HG03565 (cell line): ENCODE results near the gene UBAC2.
A peak's percentile ranks its signal among the peaks of the same experiment; 100 is the strongest.
"Not testable (repeated sequence)": the region's sequence is repeated elsewhere in the genome, so short reads cannot be mapped to it uniquely, and the experiment has no call there.

Experiments used
- ATAC-seq: cut with Tn5 transposase; IDR thresholded peaks from one replicate; pipeline ENCODE4 v1.9.1; 2021; ENCODE audit warnings: mild to moderate bottlenecking, moderate library complexity; ENCODE audit not compliant: unreplicated experiment

UBAC2 gene

GRCh38 chr13:99211421-99212035, 10.9 kb downstream of the UBAC2 start:
- ATAC-seq: no peak

DNA sequence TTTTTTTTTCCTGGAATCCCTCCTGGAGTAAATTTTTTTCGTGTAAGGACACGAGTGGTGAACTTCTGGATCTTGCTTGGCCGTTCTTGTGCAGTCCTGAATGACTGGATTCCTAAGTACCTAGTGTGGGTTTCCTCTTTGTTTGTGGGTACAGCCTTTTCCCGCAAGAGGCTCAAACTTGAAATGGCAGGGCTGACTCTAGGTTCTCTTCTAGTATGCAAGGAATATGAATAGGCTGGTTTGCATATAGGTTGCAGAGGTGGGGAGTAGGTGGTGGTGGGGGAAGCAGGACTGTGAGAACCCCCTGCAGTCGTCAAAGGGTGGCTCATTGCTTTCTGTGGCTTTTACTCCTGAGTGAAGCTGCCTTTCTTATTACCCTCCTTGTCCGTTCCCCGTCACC, 13.6 kb downstream of the UBAC2 start:
- ATAC-seq: peak; percentile 67

GRCh38 chr13:99214731-99215130, 14.1 kb downstream of the UBAC2 start:
- ATAC-seq: no peak

DNA sequence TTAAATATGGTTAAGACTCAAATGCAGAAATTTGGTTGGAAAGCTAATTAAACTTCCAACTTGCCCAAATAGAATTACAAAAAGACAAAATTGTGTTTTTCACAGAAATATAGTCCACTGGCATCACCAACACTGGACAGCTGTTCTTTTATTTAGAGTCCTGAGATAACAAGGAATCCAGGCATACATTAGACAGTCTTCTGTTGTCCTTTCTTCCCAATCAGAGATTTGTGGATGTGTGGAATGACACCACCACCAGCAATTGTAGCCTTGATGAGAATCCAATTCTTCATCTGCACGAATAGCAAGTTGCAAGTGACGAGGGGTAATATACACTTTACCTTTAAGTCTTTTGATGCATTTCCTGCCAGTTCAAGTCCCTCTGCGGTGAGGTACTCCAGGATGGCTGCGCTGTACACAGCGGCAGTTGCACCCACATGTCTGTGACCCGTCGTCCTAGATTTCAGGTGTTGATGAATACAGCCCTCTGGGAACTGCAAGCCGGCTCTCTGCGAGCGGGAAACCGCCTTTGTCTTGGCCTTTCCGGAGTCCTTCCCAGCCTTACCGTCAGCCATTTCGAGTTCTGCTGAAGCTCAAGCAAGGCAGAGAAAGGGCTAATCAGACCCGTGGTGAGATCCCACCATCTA, 14.7 kb downstream of the UBAC2 start:
- no peak for ATAC-seq

- ATAC-seq: no peak
These were observed 16.9 kb downstream of the UBAC2 start for GRCh38 chr13:99217461-99218110.

- ATAC-seq: no peak
These were observed 17.5 kb downstream of the UBAC2 start for GRCh38 chr13:99218126-99218525.

- no peak for ATAC-seq
These were observed 17.9 kb downstream of the UBAC2 start for GRCh38 chr13:99218545-99218944.

DNA sequence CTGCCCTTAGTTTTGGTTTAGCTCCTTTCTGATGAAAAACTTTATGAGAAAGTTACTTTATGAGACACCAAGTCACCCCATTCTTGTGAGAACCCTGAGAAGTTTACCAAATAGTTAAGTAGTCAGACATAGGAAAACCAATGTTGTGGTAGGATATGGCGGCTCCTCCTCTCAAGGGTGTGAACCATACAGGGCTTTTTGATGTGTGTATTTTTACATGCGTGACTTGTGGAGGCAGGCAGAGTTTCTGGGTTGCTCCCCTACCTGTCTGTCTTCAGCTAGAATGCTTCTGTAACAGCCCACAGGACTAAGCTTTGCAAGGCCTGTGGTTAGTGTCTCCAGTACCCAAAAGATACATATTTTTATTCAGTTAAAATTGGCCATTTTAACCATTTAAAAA, 18.3 kb downstream of the UBAC2 start:
- peak; percentile 54 for ATAC-seq

DNA sequence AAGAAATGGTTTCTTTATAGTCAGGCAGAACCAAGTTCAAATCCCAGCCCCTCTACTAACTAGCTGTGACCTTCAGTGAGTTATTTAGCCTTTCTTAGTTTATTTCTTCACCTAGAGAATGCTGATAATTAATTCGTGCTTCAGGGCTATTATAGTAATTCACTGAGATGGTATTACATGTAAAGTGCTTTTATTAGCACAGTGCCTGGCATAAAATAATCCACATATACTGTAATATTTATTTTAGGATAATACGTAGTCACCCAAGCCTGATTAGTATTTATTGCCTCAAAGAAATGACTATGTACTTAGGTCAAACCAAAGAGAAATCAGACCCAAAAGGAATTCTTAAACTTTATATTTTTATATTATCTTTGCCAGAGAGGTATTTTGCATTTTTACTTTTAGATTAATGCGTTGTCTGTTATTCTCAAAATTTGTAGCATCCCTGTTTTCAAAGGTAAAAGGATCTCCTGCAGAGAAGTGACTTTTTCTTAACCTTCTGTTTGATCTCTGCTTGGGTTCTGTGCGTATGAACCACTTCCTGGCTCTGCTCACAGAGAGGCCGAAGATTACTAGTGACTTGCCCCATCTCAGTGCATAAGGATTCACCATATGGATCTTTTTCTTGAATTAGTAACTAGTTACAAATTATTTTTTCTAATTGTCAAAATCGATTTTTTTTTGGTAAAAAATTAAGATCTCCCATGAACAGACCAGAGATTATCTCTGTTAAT, 19.7 kb downstream of the UBAC2 start:
- no peak for ATAC-seq

GRCh38 chr13:99221567-99222239, 21.0 kb downstream of the UBAC2 start:
- ATAC-seq: no peak

- ATAC-seq: no peak
These were observed 22.9 kb downstream of the UBAC2 start for GRCh38 chr13:99223587-99223986.

DNA sequence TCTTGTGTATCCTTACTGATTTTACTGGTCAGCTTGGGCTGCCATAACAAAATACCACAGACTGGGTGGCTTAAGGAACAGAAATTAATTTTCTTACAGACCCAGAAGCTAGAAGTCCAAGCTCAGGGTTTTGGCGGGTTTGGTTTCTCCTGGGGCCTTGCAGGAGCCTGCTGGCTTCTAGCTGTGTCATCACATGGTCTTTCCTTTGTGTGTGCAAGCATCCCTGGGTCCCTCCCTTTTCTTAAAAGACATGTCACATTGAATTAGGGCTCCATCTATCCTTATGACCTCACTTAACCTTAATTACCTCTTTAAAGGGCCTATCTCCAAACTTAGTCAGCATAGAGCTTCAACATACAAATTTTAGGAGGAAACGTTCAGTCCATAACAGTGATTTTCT, 23.4 kb downstream of the UBAC2 start:
- no peak for ATAC-seq

- no peak for ATAC-seq
These were observed 24.4 kb downstream of the UBAC2 start for GRCh38 chr13:99225078-99225477.

DNA sequence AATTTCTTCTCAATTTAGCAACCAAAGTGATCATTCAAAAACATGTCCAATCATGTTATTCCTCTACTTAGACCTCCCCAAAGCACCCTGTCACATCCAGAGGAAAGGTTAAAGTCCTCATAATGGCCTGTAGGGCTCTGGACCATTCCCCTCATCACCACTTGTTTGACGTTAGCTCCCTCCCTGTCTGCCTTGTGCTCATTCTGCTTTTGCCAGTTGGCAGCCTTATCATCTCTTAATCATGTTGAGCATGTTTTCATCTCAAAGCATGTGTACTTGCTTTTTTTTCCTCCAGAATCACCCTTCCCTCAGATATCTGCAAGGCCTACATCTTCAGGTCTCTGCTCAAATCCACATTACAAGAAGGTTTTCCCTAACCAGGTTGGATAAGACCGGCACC, 25.9 kb downstream of the UBAC2 start:
- ATAC-seq: no peak

GRCh38 chr13:99227331-99227900, 26.8 kb downstream of the UBAC2 start:
- no peak for ATAC-seq

DNA sequence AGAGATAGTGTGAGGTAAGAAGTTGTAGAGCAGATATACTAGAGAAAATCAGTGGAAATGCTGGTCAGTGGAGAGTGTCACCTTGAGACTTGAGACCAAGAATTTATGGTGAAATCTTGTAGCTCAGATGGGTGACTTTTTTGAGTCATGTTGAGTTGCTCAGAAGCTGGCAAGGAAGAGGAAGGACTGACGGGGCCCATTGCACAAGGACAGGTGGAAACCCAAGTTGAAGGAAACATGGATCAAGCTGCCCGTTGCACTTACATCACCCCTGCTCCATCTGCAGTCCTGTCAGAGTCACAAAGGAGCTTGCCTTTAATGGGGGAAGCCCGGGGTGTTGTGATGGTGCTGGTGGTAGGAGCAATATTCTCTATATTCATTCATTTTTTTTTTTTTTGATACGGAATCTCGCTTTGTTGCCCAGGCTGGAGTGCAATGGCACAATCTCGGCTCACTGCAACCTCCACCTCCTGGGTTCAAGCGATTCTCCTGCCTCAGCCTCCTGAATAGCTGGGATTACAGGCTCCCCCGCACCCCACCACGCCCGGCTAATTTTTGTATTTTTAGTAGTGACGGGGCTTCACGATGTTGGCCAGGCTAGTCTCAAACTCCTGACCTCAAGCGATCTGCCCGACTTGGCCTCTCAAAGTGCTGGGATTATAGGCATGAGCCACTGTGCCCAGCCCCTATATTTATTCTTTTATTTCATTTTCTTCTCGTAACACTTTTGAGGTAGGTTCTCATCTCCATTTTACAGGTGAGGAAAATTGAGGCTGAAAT, 27.4 kb downstream of the UBAC2 start:
- no peak for ATAC-seq

- ATAC-seq: peak; percentile 93
These were observed 28.4 kb downstream of the UBAC2 start for GRCh38 chr13:99228737-99229691.

DNA sequence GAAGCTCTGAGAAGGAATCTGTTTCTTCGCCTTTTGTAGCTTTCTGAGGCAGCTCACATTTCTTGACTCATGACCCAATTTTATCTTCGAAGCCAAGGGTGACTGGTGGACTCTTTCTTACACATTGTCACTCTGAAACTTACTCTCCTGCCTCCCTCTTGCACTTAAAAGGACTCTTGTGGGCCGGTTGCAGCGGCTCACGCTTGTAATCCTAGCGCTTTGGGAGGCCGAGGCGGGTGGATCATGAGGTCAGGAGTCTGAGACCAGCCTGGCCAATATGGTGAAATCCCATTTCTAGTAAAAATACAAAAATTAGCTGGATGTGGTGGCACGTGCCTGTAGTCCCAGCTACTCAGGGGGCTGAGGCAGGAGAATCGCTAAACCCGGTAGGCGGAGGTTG, 29.9 kb downstream of the UBAC2 start:
- ATAC-seq: not testable (repeated sequence)

- ATAC-seq: no peak
These were observed 30.3 kb downstream of the UBAC2 start for GRCh38 chr13:99230991-99231390.
